DMS153 treated with DMSO at 0.1 percent for 48 hours (cell line): ENCODE data around the gene TMEM132A.

ENCODE experiments used
- DNase-seq: peaks from one replicate; lab custom pipeline; 2025; ENCODE audit not compliant: unreplicated experiment; lab: John Stamatoyannopoulos, UW

TMEM132A gene

GRCh38 chr11:60985501-60985900 is 61.2 kb downstream of the TMEM132A start:
- DNase-seq: no peak

GRCh38 chr11:60985991-60986915 is 62.0 kb downstream of the TMEM132A start:
- no peak for DNase-seq
